Astrocyte (in vitro differentiated cells and primary cell): ENCODE results near the gene MS4A6E.

Experiments
- EZH2 ChIP-seq: IDR thresholded peaks from 2 replicates; pipeline ENCODE4 v1.6.1; 2012; ENCODE audit warnings: mild to moderate bottlenecking, low read length, inconsistent platforms; ENCODE audit not compliant: insufficient read depth
- TF ChIP-seq, protein P1 (sequence below): IDR thresholded peaks from 2 replicates; pipeline ENCODE4 v1.5.1; 2011; ENCODE audit warnings: low read depth, mild to moderate bottlenecking, inconsistent platforms, low read length, moderate library complexity; ENCODE audit not compliant: insufficient read depth

GRCh38 chr11:60332846-60333245, 5.8 kb downstream of the MS4A6E start:
- TF ChIP-seq, protein P1, sequence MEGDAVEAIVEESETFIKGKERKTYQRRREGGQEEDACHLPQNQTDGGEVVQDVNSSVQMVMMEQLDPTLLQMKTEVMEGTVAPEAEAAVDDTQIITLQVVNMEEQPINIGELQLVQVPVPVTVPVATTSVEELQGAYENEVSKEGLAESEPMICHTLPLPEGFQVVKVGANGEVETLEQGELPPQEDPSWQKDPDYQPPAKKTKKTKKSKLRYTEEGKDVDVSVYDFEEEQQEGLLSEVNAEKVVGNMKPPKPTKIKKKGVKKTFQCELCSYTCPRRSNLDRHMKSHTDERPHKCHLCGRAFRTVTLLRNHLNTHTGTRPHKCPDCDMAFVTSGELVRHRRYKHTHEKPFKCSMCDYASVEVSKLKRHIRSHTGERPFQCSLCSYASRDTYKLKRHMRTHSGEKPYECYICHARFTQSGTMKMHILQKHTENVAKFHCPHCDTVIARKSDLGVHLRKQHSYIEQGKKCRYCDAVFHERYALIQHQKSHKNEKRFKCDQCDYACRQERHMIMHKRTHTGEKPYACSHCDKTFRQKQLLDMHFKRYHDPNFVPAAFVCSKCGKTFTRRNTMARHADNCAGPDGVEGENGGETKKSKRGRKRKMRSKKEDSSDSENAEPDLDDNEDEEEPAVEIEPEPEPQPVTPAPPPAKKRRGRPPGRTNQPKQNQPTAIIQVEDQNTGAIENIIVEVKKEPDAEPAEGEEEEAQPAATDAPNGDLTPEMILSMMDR: no peak
- no peak for TF ChIP-seq EZH2
